Epithelial cell of esophagus (primary cell): ENCODE results near the gene LCP1.
"Not testable (repeated sequence)": the region's sequence is repeated elsewhere in the genome, so short reads cannot be mapped to it uniquely, and the experiment has no call there.

Experiments used
- DNase-seq: peaks from one replicate; pipeline ENCODE4 v3.0.0; 2010; ENCODE audit warnings: low read depth
- H3K4me3 ChIP-seq: 2 replicates; pipeline ENCODE4 v1.5.1; 2011; ENCODE audit warnings: mild to moderate bottlenecking, low read length, control low read depth
- TF ChIP-seq, protein P1 (sequence below): IDR thresholded peaks from 2 replicates; pipeline ENCODE4 v1.5.1; 2011; ENCODE audit warnings: low read depth, mild to moderate bottlenecking, low read length, control low read depth, inconsistent platforms; ENCODE audit not compliant: insufficient read depth; ENCODE audit errors: missing control alignments

Gene LCP1

DNA sequence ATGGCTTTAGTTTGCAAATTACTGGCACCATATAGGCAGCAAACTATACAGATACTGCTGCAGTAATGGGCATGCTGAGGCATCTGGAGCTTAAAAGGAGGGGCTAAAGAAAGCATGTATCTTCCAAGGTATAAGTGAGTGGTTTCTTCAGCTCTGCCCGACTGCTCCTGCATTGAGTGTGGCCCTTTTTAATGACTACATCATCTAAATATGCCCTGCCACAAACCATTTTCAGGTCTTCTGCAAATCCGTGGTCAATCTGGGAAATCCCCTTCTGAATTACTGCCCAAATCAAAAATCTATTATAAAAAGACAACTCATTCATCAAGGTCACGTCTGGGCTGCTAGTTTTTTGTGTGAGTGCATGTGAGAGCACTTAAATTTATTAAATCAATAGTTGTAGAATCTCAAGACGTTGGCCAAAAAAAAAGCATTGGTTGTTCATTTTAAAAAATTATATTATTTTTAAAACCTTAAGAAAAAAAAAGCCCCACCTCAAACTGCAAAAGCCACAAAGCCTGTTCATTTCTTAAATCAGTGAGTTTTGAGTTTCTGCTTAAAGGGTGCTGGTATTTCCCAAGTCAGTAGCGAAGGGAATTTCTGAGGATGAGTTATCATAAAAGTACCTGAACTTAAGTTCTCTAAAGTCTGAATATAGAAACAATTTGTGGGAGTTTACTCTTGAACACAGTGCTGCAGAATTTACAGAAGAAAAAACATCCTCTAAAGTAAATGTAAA lies 16.3 kb downstream of the LCP1 start:
- TF ChIP-seq, protein P1, sequence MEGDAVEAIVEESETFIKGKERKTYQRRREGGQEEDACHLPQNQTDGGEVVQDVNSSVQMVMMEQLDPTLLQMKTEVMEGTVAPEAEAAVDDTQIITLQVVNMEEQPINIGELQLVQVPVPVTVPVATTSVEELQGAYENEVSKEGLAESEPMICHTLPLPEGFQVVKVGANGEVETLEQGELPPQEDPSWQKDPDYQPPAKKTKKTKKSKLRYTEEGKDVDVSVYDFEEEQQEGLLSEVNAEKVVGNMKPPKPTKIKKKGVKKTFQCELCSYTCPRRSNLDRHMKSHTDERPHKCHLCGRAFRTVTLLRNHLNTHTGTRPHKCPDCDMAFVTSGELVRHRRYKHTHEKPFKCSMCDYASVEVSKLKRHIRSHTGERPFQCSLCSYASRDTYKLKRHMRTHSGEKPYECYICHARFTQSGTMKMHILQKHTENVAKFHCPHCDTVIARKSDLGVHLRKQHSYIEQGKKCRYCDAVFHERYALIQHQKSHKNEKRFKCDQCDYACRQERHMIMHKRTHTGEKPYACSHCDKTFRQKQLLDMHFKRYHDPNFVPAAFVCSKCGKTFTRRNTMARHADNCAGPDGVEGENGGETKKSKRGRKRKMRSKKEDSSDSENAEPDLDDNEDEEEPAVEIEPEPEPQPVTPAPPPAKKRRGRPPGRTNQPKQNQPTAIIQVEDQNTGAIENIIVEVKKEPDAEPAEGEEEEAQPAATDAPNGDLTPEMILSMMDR: no peak
- DNase-seq: peak; percentile 17
- no peak overlapping the region for H3K4me3 ChIP-seq

DNA sequence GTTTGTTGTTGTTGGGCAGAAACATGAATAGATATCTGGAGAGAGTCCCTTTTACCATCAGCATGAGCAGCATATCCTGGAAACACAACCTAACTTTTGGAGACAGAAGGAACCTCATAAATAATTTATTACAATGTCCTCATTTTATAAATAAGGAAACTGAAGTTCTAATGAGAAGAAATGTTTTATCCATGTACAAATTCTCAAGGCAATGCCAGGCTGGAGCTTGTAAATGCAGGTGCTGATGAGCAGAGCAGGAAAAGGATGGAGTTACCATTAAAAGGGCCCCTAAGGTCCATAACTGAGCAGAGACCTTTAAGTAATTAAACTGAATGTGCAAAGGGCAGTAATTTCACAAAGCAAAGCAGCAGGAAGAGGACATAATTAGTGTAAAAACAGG lies 17.3 kb downstream of the LCP1 start:
- DNase-seq: no peak
- TF ChIP-seq, protein P1: no peak
- no peak overlapping the region for H3K4me3 ChIP-seq

- not testable (repeated sequence) for H3K4me3 ChIP-seq, DNase-seq
Observed at GRCh38 chr13:46162741-46163140, 19.2 kb downstream of the LCP1 start.

DNA sequence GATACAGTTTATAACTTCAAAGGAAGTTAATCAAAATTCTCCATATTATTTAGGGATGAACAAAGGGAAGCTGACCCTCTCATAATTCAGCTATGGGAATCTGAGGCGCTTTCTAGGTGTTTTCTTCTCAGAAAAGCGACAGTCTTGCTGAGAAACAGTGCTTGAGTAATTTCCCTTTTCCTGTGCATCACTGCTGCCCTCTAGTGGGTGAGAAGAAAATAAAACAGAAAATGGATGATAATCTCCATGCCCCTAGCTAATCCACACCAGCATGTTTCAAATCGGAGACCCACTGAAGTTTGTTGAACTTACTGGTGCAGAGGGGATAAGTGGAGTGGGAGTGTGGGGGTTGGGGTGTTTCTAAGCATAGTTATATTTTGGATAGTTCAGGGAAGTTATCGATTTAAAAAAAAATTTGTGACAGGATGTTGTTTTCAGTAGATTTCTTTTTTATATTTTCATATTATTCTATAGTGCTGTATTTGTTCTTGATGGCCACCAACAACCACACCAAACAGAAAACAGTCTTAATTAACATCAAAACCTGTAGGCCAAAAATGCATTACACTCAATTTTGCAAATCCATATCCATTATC lies 21.4 kb downstream of the LCP1 start:
- TF ChIP-seq, protein P1: peak; percentile 82
- peak; percentile 68 for DNase-seq
- H3K4me3 ChIP-seq: no peak overlapping the region

DNA sequence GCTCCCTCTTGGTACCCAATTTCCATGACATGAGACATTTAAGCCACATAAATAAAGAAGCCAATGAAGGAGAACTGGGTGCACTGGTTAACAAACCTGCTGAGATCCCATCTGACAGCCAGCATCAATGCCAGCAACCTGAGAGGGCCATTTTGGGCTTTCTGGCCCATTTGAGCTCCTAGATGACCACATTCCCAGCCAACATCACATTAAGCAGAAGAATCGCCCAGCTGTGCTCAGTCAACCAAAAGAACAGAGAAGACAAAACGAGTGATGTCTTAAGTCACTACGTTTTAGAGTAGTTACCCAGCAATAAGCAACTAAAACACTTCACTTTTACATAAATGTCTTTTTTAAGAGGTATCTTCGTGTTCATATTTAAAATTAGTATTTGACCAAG lies 21.9 kb downstream of the LCP1 start:
- H3K4me3 ChIP-seq: no peak overlapping the region
- no peak for DNase-seq
- TF ChIP-seq, protein P1: no peak

DNA sequence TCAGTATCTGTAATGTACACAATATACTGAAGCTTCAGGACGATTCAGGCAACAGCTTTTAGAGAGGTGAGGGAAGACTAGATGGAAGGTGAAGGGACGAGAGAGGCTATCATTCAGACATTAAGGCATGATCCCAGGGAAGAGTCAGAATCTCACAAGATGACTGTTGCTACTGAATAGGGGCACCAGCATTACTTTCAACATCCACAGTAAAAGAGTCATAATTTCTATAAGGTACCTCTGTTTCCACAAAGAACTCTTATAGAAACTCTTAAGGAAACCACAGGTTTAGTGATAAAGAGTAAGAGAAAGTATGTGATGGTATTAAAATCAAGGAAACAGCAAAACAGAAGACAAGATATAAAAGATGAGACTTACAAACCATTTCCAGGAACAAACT lies 23.0 kb downstream of the LCP1 start:
- TF ChIP-seq, protein P1: no peak
- H3K4me3 ChIP-seq: no peak overlapping the region
- no peak for DNase-seq

DNA sequence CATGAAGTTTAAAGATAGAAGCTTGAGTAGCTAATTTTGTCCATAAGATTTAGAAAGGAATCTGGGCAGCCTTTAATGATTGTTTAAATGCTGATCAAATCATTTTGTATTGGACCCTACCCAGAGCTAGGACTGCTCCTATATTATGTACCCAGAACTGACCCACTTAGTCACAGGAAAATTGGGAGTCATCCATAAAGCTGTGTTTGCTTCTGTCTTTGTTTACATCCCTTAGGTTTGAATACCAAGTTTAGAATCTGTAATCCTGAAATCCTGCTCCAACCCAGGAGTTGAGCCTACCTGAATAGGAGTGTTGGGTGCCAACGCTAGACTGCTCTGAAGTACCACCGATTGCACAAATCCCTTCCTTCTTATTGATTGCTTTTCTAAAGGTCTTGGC lies 23.8 kb downstream of the LCP1 start:
- TF ChIP-seq, protein P1: no peak
- no peak overlapping the region for H3K4me3 ChIP-seq
- no peak for DNase-seq
